Measurements from ENCODE around the gene CACNA1D.
"Not testable (repeated sequence)": the region's sequence is repeated elsewhere in the genome, so short reads cannot be mapped to it uniquely, and the experiment has no call there.

CACNA1D gene

DNA sequence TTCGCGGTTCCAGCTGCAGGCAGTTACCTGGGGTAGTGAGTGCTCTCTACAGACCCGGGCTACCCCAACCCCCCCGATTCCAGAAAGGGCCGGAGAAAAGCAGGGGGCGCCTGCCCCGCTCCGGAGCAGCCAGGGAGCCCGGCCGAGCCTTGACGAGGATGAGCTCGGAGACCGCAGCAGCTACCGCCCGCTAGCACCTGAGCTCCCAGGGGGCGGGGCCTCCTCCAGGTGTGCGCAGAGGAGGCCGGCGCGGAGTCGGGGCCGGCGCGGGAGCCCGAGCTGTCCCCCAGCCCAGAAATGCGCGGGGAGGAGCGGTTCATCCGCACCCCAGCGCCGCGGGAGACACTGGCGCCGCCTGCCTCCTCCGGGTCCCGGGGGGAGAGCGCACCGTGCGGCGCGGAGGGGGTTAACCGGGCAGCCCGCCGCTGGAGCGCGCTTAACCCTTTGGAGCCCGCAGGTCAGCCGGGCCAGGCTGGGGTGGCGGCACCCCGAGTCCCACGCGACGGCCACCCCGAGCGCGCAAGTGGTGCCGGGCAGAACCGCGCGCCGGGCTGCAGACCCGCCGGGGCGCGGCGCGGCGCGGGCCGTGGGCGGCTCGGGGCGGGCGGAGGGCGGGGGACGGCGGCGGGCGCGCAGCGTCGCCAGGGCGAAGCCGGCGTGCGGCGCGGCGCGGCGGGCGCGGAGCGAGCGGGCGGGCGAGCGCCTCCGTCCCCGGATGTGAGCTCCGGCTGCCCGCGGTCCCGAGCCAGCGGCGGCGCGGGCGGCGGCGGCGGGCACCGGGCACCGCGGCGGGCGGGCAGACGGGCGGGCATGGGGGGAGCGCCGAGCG is at the start of gene CACNA1D:
Gene CACNA1D (plus strand): TSS at position 649 of the 829 bp plus-strand sequence. CDS start 556 bp downstream, outside the sequence.
- DNase-seq, result no peak

DNA sequence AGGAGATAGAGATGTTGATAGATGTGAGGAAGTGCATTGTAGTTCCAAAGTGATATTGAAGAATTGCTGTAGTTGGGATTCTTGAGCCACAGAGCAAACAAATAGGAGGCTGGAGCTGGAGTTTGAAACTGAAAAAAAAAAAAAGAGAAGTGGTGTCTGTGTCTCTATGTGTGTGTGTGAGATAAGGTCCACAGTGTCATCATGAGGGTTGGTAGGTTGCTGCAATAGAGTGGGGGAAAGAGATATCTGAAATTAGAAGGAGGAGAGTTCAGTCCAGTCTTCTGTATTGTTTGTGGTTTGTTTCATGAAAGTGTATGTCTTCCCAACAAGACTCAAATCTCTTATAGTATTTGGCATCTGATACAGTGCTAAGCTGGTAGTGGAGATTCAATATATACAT is 37.3 kb upstream of the CACNA1D start:
- DNase-seq, result no peak

DNA sequence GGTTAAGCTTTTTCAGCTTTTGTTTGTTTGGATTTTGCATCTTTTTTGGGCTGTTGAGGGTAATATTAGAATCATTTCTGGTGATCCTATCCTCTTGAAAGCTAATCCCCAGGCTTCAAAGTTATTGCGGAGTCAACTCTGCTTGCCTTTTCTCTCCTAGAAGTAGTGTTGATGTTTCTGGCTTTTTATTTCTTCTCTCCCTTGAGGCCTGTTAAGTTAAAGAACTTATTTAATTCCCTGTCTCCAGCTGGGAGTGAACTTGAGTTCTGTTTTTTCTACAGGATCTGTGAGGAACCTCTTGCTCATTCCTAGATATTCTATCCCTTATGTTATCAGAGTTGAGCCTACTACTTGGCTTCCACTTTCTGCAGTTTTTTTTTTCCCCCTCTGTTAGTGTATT is 34.1 kb upstream of the CACNA1D start:
- DNase-seq, result no peak

DNA sequence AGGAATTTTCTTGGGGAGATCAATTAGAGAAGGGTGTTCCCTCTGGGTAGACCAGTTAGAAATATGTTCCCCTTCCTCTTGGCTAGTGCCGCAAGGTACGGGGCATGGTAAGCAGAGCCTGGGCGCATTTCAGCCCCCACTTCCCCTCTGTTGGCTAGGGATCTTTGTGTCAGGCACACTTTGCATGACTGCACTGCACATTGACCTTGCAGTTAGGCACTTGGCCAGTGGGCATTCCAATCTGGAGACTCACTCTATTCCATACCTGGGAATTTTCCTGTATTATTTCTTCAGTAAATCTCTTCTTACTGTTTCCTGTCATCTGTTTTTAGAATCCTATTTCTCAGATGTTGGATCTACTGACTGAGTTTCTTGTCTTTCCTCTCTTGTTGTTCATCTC is 30.0 kb upstream of the CACNA1D start:
- no peak for DNase-seq

DNA sequence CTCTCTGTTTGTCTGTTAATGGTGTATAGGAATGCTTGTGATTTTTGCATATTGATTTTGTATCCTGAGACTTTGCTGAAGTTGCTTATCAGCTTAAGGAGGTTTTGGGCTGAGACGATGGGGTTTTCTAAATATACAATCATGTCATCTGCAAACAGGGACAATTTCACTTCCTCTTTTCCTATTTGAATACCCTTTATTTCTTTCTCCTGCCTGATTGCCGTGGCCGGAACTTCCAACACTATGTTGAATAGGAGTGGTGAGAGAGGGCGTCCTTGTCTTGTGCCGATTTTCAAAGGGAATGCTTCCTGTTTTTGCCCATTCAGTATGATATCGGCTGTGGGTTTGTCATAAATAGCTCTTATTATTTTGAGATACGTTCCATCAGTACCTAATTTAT is 24.7 kb upstream of the CACNA1D start:
- not testable (repeated sequence) for DNase-seq

DNA sequence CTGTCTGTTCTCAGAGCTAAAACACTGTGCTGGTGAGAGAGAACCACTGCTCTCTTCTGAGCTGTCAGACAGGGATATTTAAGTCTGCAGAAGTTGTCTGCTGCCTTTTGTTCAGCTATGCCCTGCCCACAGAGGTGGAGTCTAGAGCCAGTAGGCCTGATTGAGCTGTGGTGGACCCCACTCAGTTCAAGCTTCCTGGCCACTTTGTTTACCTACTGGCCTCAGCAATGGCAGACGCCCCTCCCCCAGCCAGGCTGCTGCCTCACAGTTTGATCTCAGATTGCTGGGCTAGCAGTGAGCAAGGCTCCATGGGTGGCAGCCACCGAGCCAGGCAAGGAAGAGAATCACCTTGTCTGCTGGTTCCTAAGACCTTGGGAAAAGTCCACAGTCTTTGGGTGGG is 21.0 kb upstream of the CACNA1D start:
- DNase-seq, result no peak

DNA sequence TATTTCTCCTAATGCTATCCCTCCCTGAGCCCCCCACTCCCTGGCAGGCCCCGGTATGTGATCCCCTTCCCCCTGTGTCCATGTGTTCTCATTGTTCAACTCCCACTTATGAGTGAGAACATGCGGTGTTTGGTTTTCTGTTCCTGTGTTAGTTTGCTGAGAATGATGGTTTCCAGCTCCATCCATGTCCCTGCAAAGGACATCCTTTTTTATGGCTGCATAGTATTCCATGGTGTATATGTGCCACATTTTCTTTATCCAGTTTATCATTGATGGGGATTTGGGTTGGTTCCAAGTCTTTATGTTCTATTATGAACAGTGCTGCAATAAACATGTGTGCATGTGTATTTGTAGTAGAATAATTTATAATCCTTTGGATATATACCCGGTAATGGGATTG is 18.0 kb upstream of the CACNA1D start:
- DNase-seq, result not testable (repeated sequence)

DNA sequence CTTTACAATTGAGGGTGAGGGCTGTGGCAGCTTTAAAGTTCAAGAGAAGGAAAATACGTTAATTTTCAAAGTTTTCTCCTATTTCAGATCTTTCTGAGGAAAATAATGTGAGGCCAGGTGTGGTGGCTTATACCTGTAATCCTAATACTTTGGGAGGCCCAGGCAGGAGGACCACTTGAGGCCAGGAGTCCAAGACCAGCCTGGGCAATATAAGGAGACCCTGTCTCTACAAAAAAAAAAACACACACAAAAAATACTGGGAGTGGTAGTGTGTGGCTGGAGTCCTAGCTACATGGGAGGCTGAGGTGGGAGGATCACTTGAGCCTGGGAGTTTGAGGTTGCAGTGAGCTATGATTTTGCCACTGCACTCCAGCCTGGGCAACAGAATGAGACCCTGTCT is 16.7 kb upstream of the CACNA1D start:
- not testable (repeated sequence) for DNase-seq

DNA sequence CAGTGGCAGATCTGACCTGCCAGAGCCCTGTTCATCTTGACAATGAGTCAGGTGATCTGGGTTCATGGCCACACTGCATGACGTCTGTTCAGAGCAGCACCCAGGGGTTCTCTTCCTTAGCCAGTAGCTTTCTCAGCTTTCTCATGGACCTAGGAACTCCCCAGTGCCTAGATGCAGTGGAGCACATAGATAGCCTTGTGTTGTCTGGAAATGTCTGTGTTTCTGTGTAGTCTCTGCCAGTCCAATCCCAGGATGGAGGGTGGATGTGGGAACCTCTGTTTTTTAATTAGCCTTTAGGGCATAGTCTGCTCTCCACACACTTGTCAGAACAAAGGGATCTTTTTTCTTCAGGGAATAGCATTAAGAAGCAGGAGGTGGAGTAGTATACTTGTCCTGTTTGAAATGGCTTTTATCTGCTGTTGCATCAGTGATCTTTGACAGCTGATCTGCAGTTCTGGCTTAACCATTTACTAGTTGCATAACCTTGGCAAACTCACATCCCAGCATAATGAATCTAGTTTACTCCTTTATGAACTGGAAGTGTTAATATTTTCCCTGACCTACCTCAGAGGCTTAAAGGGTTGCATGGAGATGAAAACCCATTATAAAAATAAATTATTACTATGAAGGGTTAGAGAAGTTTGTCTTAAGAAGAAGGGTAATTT is 16.1 kb upstream of the CACNA1D start:
- no peak for DNase-seq

DNA sequence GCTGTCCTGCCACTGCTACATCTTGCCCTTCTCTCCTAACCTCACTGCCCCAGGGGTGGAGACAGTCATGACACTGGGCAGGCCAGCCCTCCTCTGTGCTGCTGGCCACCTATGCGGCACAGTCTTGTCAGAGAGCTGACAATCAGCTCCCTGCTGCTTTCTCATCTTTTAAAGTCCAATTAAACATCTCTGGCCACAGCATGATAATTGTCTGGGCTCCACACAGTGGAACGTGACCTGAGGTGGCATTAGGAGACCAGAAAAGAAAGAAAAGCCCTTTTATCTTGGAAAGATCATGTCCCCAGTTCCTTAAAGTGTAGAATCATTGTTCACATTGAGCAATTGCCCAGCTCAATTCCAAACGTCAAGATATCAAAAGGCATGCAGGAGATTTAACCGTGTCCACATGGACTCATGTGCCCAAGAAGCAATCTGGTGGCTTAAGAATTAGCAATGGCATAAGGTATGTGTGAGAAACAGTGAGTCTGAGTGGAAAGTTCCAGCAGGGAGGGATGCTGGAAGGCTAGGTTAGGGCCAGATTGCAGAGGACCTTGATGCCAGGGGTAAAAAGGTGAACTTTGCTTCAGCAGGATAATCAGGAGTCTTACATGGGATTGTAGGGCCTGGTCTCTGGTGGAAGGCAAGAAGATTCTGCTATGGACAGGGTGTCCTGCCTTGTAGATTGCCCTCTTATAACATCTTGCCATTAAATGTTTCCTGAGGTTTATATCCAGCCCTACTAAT is 15.3 kb upstream of the CACNA1D start:
- no peak for DNase-seq

DNA sequence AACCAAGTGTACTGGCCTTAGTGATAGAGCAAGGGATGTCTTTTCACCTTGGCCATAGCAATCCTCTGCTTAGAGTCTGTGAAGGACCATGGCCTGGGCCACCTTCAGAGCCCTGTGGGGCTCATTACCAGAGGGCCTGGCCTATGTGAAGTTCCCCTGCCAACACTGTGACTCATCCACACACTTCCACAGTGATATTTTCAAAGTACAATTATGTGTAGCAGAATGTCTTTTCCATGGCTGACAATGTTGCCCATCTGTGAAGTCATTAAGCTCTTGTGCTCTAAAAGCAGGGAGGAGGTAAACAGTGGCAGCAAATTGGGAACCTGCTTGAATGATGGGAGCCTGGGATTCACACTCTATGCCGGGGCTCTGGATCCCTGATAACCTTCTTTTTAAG is 12.2 kb upstream of the CACNA1D start:
- no peak for DNase-seq

DNA sequence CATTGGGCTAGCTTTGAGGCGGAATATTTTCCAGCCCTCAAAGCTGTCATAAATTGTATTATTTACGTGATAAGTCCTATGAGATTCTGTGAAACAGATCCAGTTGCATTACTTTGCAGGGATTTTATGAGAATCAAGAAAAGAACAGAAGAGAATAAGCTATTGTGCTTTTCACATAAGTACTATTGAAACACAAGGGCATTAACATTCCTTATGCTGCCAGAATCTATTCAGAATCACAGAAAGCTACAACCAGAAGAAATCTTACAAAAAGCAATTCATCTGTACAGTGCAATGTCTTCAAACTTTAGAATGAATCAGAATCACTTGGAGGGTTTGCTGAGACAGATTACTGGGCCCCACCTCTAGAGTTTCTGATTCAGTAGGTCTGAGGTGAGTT is 10.6 kb upstream of the CACNA1D start:
- no peak for DNase-seq

DNA sequence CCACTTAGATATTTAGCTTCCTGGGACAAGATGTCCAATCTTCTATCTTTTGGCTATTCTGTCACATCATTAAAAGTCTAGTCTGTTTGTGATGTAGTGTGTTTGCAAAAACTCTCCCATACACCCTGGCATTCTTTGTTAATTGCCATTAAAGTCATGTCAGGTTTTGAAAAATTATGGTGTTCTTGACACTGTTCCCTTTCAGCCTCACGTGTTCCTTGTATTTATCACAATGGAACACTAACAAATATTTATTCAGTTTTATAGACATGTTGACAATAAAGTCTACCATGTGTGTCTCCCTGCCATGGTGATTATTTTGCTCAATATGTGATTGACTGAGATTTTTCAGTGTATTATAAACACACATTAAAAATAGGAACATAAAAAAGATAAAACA is 9.4 kb upstream of the CACNA1D start:
- no peak for DNase-seq

DNA sequence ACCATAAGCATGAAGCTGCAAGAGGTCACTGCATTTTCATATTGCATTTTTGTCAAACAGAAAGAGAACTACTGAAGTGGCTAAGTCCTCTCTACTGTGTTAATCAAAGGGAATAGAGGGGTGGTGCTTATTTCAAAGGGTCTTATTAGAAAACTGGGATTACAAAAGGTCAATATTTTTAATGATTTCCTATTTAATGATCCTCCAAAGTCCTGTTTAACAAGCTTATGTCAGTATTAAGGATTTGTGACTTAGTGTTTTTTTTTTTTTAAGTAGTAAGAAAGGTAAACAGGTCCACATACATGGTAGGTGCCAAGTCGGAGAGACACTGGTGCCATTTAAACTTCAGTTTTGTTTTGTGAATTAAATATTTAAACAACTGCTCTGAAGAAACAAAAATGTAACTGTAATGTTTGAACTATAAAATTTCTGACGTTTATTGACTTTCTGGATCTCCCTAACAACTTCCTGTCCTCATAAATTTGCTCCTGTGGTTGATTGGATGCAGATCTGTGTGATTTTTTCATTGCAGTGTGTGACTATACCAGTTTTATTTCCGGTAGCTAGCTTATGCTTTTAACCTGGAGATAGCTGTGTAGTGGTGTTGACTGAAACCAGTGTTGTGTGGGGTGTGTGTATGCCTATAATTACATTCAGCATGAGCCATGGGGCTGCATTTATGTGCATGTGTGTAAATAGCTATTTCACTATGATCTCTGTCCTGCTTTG is 8.6 kb upstream of the CACNA1D start:
- DNase-seq, result no peak

DNA sequence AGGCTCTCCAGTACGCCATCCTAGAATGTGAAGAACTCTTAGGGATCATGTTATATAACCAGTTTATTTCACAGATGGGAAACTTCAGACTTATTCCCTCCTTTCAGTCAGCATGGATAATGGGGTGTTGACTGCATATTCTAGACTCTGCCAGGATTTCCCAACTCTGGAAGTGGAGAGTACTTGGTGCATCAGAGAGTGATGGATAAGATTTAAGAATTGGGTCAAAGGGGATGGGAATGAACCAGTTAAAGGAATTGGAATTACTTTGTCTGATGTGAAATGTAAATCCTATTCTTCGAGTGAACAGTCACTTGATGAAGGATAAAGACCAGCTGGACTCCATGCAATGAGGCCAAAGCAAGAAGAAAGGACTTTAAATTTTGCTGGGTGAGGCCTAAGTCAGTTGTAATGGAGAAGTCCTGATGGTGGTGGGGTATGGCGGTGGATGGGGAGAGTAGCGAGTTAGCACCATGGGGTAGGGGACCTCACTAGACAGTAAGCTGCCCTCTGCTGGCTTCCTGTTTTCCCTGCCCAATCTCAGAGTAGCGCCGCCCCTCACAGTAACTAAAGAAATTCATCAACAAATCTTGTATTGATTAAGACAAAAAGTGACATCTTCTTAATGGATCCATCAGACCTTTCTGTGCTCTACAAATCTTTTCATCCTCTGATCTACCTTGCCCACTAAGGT is 7.3 kb upstream of the CACNA1D start:
- DNase-seq, result no peak

DNA sequence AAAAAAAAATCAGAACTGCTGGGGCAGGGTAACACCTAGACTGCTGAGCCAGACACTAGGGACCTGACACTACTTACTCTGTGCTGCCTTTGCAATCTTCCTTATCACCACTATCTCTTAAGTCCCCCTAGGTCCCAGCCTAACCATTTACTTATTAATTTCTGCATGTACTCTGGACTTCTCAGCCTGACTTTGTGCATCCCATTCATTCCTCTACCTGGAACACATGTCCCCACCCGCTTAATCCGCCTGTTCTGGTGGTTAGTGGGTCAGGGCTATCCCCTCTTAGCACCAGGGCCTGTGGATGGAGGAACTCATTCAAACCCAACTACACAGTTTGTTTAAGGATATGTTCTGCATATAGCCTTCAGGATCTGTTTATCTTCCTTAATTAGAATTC is 5.0 kb upstream of the CACNA1D start:
- DNase-seq, result no peak

DNA sequence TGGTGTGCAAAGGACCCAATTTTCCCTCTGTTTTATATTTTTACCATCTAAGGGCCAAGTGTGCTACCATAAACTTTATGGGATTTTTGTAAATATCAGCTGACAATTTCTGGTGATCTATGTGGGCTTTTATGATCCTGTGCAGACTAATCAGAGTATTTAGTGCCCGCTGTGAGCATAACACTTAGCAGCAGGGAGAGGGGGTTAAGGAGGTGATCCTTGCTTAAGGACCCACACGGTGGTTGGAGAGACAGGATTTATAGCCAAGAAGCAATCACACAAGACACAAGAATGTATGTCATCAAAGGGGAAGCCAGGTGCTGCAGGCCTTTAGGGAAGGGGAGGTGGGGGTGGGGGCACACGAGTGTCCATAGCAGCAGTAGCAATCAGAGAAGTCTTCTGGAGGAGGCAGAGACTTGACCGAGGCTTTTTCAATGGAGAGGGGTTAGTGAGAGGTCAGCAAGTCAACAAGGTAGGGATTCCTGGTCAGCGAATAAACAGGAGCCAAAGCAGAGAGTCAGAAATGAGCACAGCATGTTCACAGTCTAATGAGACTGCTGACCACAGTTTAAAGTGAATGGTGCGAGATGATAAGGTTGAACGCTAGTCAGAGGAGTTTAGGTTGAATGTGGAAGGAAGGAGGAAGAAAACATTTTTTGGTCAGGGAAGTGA is 4.5 kb upstream of the CACNA1D start:
- DNase-seq, result no peak

DNA sequence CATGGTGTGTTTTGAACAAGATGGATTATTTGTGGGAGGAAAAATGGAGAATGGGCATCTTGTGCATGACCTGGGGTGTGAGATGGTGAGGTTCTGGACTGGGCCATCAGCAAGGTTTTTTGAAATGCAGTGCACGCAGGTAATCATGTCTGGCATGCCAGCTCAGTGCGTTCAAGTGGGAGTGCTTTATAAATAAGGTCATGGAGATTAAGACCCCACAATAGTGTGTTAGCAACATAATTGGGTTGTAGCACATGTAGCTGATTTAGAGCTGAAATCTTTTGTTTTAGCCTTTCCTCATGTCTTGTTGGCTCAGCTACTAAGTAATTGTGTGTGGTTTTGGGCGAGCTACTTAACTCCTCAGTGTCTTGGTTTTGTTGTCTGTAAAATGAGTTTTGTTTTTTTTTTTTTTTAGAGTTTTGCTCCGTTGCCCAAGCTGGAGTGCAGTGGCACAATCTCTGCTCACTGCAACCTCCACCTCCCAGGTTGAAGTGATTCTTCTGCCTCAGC is 3.9 kb upstream of the CACNA1D start:
- DNase-seq, result no peak

DNA sequence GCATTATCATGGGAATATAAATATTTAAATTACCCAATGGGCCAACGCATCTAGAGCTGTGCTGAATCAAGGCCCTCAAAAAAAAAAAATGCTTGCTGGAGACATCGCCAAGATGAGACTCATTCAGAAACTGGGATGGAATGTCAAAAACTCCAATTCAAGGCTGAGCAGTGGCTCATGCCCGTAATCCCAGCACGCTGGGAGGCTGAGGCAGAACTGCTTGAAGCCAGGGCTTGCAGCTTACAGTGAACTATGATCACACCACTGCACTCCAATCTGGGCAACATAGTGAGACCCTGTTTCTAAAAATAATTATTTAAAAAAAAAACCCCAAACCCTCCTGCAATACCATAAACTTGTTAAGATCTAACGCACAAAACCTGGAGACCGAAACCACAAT is 3.1 kb upstream of the CACNA1D start:
- no peak for DNase-seq

DNA sequence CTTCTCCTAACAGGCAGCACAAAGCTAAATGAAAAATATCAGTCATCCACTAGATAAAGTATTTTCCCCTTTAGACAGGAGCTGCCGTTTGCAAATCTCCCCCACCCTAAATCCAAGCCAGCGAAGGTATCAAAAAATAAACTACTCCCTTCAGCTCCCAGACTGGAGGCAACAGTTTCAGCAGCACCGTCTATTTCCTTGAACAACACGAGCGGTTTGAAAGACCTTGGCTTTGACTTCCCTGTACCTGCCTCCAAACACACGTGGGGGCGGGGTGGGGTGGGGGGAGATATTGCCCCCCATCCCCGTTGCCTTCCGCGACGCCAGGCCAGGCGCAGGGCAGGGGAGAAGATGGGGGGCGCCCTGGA is 832 bp upstream of the CACNA1D start:
- no peak for DNase-seq

DNA sequence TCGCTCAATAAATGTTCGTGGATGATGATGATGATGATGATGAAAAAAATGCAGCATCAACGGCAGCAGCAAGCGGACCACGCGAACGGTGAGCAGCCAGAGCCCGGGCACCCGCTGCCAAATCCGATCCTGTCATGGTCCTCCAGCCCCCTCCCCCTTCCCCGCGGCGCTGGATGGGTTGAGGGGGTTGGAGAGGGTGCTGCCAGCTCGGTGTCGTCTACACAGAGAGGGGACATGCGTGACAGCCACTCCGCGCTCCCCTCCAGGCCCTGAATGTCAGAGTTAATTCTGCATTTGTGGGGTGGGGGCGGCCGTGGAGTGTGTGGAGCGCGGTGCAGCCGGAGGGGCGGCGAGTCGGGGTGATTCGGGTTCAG is 722 bp downstream of the CACNA1D start:
- DNase-seq, result no peak

Data from NCI-H446 (cell line).